Hepatocyte (in vitro differentiated cells): Measurements from ENCODE around the gene METAP1D. TPM values are rescaled to one million over a fixed set of nuclear protein-coding genes. Genes with fewer than 3 reads are reported as not detected.
"Not testable (repeated sequence)": the region's sequence is repeated elsewhere in the genome, so short reads cannot be mapped to it uniquely, and the experiment has no call there.

Source experiments
- DNase-seq: peaks from one replicate; pipeline ENCODE4 v3.0.0-alpha.2; 2016; ENCODE audit warnings: low spot score
- H2AFZ ChIP-seq: fragments of 200-600 bp; sonication (generic); 2 replicates; pipeline ENCODE4 v1.6.0; 2016; ENCODE audit warnings: antibody characterized with exemption, mild to moderate bottlenecking
- H3K27ac ChIP-seq: fragments of 200-600 bp; sonication (generic); 2 replicates; pipeline ENCODE4 v1.5.1; 2016; ENCODE audit warnings: mild to moderate bottlenecking
- H3K27me3 ChIP-seq: fragments of 200-600 bp; sonication (generic); 2 replicates; pipeline ENCODE4 v1.6.1; 2016
- H3K36me3 ChIP-seq: fragments of 200-600 bp; sonication (generic); replicated peaks from 2 replicates; pipeline ENCODE4 v1.5.1; 2016; ENCODE audit warnings: low read depth; ENCODE audit not compliant: insufficient read depth
- H3K4me1 ChIP-seq: fragments of 200-600 bp; sonication (generic); 2 replicates; pipeline ENCODE4 v1.5.1; 2016; ENCODE audit warnings: mild to moderate bottlenecking, moderate library complexity; ENCODE audit not compliant: insufficient read depth
- H3K4me2 ChIP-seq: fragments of 200-600 bp; sonication (generic); 2 replicates; pipeline ENCODE4 v1.6.0; 2016
- H3K4me3 ChIP-seq: fragments of 200-600 bp; sonication (generic); 2 replicates; pipeline ENCODE4 v1.5.1; 2016; ENCODE audit warnings: mild to moderate bottlenecking
- H3K79me2 ChIP-seq: fragments of 200-600 bp; sonication (generic); 2 replicates; pipeline ENCODE4 v1.6.0; 2017; ENCODE audit warnings: mild to moderate bottlenecking
- H3K9me2 ChIP-seq: fragments of 200-600 bp; sonication (generic); replicated peaks from 2 replicates; pipeline ENCODE4 v1.6.0; 2017; ENCODE audit warnings: mild to moderate bottlenecking; ENCODE audit not compliant: insufficient read depth
- H3K9me3 ChIP-seq: fragments of 200-600 bp; sonication (generic); 2 replicates; pipeline ENCODE4 v1.5.1; 2016; ENCODE audit warnings: low read depth, mild to moderate bottlenecking
- H4K20me1 ChIP-seq: fragments of 200-600 bp; sonication (generic); 2 replicates; pipeline ENCODE4 v1.6.0; 2016; ENCODE audit warnings: mild to moderate bottlenecking; ENCODE audit not compliant: insufficient read depth, poor library complexity, severe bottlenecking
- CTCF ChIP-seq: fragments of 200-600 bp; sonication (generic); IDR thresholded peaks from 2 replicates; pipeline ENCODE4 v1.5.1; 2016; ENCODE audit warnings: antibody characterized with exemption, mild to moderate bottlenecking; ENCODE audit not compliant: poor library complexity
- EZH2 ChIP-seq: fragments of 200-600 bp; sonication (generic); IDR thresholded peaks from 2 replicates; pipeline ENCODE4 v1.6.1; 2016; ENCODE audit warnings: antibody characterized with exemption, mild to moderate bottlenecking, borderline replicate concordance
- EZH2phosphoT487 ChIP-seq: fragments of 200-600 bp; sonication (generic); IDR thresholded peaks from one replicate; pipeline ENCODE4 v1.6.1; 2018; ENCODE audit warnings: antibody characterized with exemption, mild to moderate bottlenecking, low read depth, moderate library complexity; ENCODE audit not compliant: unreplicated experiment, severe bottlenecking
- WGBS: methylation state at CpG from one replicate; pipeline ENCODE4 v1.1.6; 2016; ENCODE audit warnings: low lambda C conversion rate; ENCODE audit errors: missing lambda C conversion rate; 5-methylcytosine and 5-hydroxymethylcytosine counted together
- polyA plus RNA-seq: library from polyadenylated mRNA; unstranded; fragments of >200 nt; fragmentation: Nextera tagmentation; extraction: Ambion mirVana; gene quantifications from 2 replicates; pipeline ENCODE4 v1.2.1, GENCODE V29; 2016
- total RNA-seq: library from RNA; depleted of rRNA; stranded (reverse); fragments of >200 nt; gene quantifications from 2 replicates; pipeline ENCODE4 v1.2.3, GENCODE V29; 2014

METAP1D gene
- total and polyA plus RNA-seq, 2 experiments from 2014 or later, result 2.8 to 6.0 TPM

GRCh38 chr2:172053486-172053885 lies 53.7 kb downstream of the METAP1D start:
- no peak overlapping the region for H3K27ac ChIP-seq
- no peaks in the 10 kb centered on the region for H3K79me2 ChIP-seq
- H3K36me3 ChIP-seq, result no peaks in the 10 kb centered on the region
- no peak for DNase-seq
- WGBS, result 77% methylated on average over 1 of the region's 1 CpG
- H3K4me2 ChIP-seq, result no peak overlapping the region
- H3K4me3 ChIP-seq, result no peak overlapping the region
- H3K4me1 ChIP-seq, result peaks cover 4% of the 10 kb centered on the region
- H3K27me3 ChIP-seq, result no peaks in the 10 kb centered on the region
- no peaks in the 10 kb centered on the region for H4K20me1 ChIP-seq
- no peak for TF ChIP-seq EZH2
- TF ChIP-seq CTCF, result no peak
- TF ChIP-seq EZH2phosphoT487, result no peak
- H2AFZ ChIP-seq, result no peak overlapping the region
- H3K9me3 ChIP-seq, result no peaks in the 10 kb centered on the region
- no peaks in the 10 kb centered on the region for H3K9me2 ChIP-seq

GRCh38 chr2:172056293-172056692 lies 56.5 kb downstream of the METAP1D start:
- WGBS, result 87% methylated on average over 2 of the region's 2 CpGs
- H3K27ac ChIP-seq, result no peak overlapping the region
- DNase-seq, result no peak
- H3K4me3 ChIP-seq, result no peak overlapping the region
- TF ChIP-seq EZH2 (no peak), EZH2phosphoT487 (no peak), CTCF (no peak)
- H2AFZ ChIP-seq, result no peak overlapping the region
- H3K9me3 ChIP-seq, result no peaks in the 10 kb centered on the region
- no peaks in the 10 kb centered on the region for H3K79me2 ChIP-seq
- H3K27me3 ChIP-seq, result no peaks in the 10 kb centered on the region
- H3K36me3 ChIP-seq, result no peaks in the 10 kb centered on the region
- no peaks in the 10 kb centered on the region for H3K9me2 ChIP-seq
- peaks cover 4% of the 10 kb centered on the region for H3K4me1 ChIP-seq
- H4K20me1 ChIP-seq, result no peaks in the 10 kb centered on the region
- H3K4me2 ChIP-seq, result no peak overlapping the region

- H4K20me1 ChIP-seq, result no peaks in the 10 kb centered on the region
- no peak overlapping the region for H3K4me2 ChIP-seq
- H3K4me1 ChIP-seq, result no peaks in the 10 kb centered on the region
- H2AFZ ChIP-seq, result no peak overlapping the region
- no peak overlapping the region for H3K27ac ChIP-seq
- H3K79me2 ChIP-seq, result no peaks in the 10 kb centered on the region
- no peak for TF ChIP-seq CTCF
- TF ChIP-seq EZH2phosphoT487, result no peak
- TF ChIP-seq EZH2, result no peak
- DNase-seq, result no peak
- H3K36me3 ChIP-seq, result no peaks in the 10 kb centered on the region
- 93% methylated on average over 5 of the region's 5 CpGs for WGBS
- no peaks in the 10 kb centered on the region for H3K27me3 ChIP-seq
- no peaks in the 10 kb centered on the region for H3K9me3 ChIP-seq
- no peak overlapping the region for H3K4me3 ChIP-seq
- no peaks in the 10 kb centered on the region for H3K9me2 ChIP-seq
Observed at GRCh38 chr2:172058660-172059059, 58.9 kb downstream of the METAP1D start.

GRCh38 chr2:172060118-172060517 lies 60.4 kb downstream of the METAP1D start:
- not testable (repeated sequence) for H3K27ac ChIP-seq, H3K9me2 ChIP-seq, H3K79me2 ChIP-seq, H3K4me1 ChIP-seq, H3K36me3 ChIP-seq, H2AFZ ChIP-seq, H4K20me1 ChIP-seq, H3K4me3 ChIP-seq, H3K9me3 ChIP-seq, H3K4me2 ChIP-seq, H3K27me3 ChIP-seq, DNase-seq
- WGBS, result 98% methylated on average over 5 of the region's 5 CpGs
